ENCODE data around the gene KIF7.

The KIF7 gene

DNA sequence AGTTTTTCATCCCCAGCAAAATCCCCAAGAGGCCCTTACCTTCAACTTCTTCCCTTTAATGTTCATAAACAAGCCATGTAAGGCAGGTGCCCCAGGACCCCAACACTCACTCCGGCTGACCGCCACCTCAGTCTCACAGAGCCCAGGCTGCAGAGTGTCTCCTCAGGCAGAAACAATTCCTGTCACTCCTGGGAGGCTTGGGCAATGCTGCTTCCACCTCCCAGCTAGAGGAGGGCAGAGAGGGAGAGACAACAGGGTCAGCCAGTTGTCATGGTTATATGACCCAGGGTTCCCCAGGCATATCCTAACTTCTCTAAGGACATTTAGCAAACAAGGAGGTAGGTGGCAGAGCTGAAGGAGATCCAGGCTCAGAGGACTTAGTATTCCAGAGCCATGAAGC is 23.9 kb upstream of the KIF7 start, which contains the start of gene PLIN1:
Gene PLIN1, minus strand, starts transcription at position 156 of the 400 bp plus-strand sequence. CDS start 1,878 bp downstream, outside the sequence.
- Histone ChIP-seq H3K27ac (ENCODE audit: low read length) (no peak within 1 kb of the TSS), H3K27me3 (ENCODE audit: control insufficient read depth, insufficient read depth, low read length) (no peaks in the 10 kb centered on the region), H3K4me3 (ENCODE audit: low read length) (no peak within 1 kb of the TSS), H3K9ac (ENCODE audit: low read length) (no peak within 1 kb of the TSS), H3K36me3 (ENCODE audit: control insufficient read depth, low read depth, low read length) (no peaks in the 10 kb centered on the region), H3K9me3 (ENCODE audit: control insufficient read depth, low read depth, low read length) (no peaks in the 10 kb centered on the region), H3K4me1 (ENCODE audit: control insufficient read depth, low read depth, low read length) (no peaks in the 10 kb centered on the region)

- no peak overlapping the region for H3K27ac ChIP-seq (ENCODE audit: low read length)
- no peak overlapping the region for H3K4me3 ChIP-seq (ENCODE audit: low read length)
- H3K9ac ChIP-seq (ENCODE audit: low read length), result no peak overlapping the region
- no peaks in the 10 kb centered on the region for H3K4me1 ChIP-seq (ENCODE audit: control insufficient read depth, low read depth, low read length)
- H3K27me3 ChIP-seq (ENCODE audit: control insufficient read depth, insufficient read depth, low read length), result no peaks in the 10 kb centered on the region
- H3K36me3 ChIP-seq (ENCODE audit: control insufficient read depth, low read depth, low read length), result no peaks in the 10 kb centered on the region
- no peaks in the 10 kb centered on the region for H3K9me3 ChIP-seq (ENCODE audit: control insufficient read depth, low read depth, low read length)
Measured at GRCh38 chr15:89677381-89677780, 22.1 kb upstream of the KIF7 start.

- H3K36me3 ChIP-seq (ENCODE audit: control insufficient read depth, low read depth, low read length), result no peaks in the 10 kb centered on the region
- H3K9me3 ChIP-seq (ENCODE audit: control insufficient read depth, low read depth, low read length), result no peaks in the 10 kb centered on the region
- no peak overlapping the region for H3K9ac ChIP-seq (ENCODE audit: low read length)
- no peak overlapping the region for H3K27ac ChIP-seq (ENCODE audit: low read length)
- no peak overlapping the region for H3K4me3 ChIP-seq (ENCODE audit: low read length)
- no peaks in the 10 kb centered on the region for H3K27me3 ChIP-seq (ENCODE audit: control insufficient read depth, insufficient read depth, low read length)
- no peaks in the 10 kb centered on the region for H3K4me1 ChIP-seq (ENCODE audit: control insufficient read depth, low read depth, low read length)
Measured at GRCh38 chr15:89675606-89676005, 20.3 kb upstream of the KIF7 start.

DNA sequence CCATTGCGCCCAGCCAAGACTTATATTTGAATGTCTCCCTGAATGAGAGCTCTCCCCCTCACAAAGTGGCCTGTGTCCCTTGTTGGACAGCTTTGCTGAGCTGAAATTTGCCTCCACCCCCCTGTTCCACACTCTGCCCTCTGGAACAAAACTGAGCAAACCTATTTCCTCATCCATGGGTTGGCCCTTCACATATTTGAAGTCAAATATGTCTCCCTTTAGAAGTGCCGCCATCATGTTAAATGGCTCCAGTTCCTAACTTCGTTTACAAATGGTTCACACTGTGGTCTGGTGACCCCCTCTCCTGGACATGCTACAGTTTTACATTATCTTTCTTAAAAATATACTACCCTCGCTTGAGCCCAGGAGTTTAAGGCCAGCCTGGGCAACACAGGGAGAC is 19.3 kb upstream of the KIF7 start:
- no peaks in the 10 kb centered on the region for H3K27me3 ChIP-seq (ENCODE audit: control insufficient read depth, insufficient read depth, low read length)
- H3K4me3 ChIP-seq (ENCODE audit: low read length), result no peak overlapping the region
- H3K9ac ChIP-seq (ENCODE audit: low read length), result no peak overlapping the region
- H3K27ac ChIP-seq (ENCODE audit: low read length), result no peak overlapping the region
- H3K36me3 ChIP-seq (ENCODE audit: control insufficient read depth, low read depth, low read length), result no peaks in the 10 kb centered on the region
- no peaks in the 10 kb centered on the region for H3K4me1 ChIP-seq (ENCODE audit: control insufficient read depth, low read depth, low read length)
- no peaks in the 10 kb centered on the region for H3K9me3 ChIP-seq (ENCODE audit: control insufficient read depth, low read depth, low read length)

GRCh38 chr15:89673165-89673512 is 17.9 kb upstream of the KIF7 start:
- no peak overlapping the region for H3K4me3 ChIP-seq (ENCODE audit: low read length)
- no peaks in the 10 kb centered on the region for H3K27me3 ChIP-seq (ENCODE audit: control insufficient read depth, insufficient read depth, low read length)
- H3K9me3 ChIP-seq (ENCODE audit: control insufficient read depth, low read depth, low read length), result no peaks in the 10 kb centered on the region
- no peak overlapping the region for H3K9ac ChIP-seq (ENCODE audit: low read length)
- H3K27ac ChIP-seq (ENCODE audit: low read length), result no peak overlapping the region
- no peaks in the 10 kb centered on the region for H3K4me1 ChIP-seq (ENCODE audit: control insufficient read depth, low read depth, low read length)
- H3K36me3 ChIP-seq (ENCODE audit: control insufficient read depth, low read depth, low read length), result no peaks in the 10 kb centered on the region

DNA sequence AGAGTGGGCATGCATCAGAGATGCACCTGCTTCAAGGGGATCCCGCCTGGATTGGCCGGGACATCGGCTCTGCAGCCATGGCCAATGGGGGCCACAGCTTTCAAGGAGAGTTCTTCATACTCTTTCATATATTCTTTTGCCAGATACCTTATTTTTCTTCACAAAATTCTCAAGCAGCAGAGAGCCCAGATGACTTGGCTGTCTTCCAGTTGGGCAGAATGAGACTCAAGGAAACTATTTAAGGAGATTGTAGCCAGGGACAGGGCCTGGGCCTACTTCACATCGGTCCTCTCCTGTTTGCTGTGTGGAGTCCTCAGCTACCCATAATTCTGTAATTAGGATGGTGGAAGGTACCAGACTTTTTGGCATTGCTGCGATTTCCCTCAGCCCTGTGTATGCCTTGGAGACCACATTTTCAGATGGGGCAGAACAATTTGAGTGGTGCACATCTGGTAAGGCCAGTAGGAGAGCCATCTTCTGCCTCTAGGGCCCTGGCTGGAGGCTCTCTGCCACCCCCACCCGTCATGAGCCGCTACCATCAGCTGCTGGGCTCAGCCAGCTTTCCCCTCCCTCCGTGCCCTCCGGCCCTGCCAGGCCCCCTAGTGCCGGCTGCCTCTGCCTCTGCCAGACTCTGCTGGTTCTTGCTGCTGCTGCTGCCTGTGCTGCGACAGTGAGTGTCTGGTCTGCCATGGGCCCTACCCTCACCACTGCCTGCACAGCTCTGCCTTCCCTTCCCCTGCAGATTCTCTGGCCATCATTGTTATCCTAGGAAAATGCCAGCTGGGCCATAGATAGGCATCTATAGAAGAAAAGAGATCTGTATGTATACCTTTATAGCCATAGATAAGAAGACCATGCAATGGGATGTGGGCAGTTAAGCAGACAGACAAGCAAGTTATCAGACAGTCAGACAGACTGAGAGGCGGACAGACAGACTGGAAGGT is 17.2 kb upstream of the KIF7 start:
- no peak overlapping the region for H3K9ac ChIP-seq (ENCODE audit: low read length)
- H3K4me3 ChIP-seq (ENCODE audit: low read length), result no peak overlapping the region
- no peaks in the 10 kb centered on the region for H3K36me3 ChIP-seq (ENCODE audit: control insufficient read depth, low read depth, low read length)
- H3K9me3 ChIP-seq (ENCODE audit: control insufficient read depth, low read depth, low read length), result no peaks in the 10 kb centered on the region
- no peaks in the 10 kb centered on the region for H3K27me3 ChIP-seq (ENCODE audit: control insufficient read depth, insufficient read depth, low read length)
- H3K4me1 ChIP-seq (ENCODE audit: control insufficient read depth, low read depth, low read length), result no peaks in the 10 kb centered on the region
- H3K27ac ChIP-seq (ENCODE audit: low read length), result no peak overlapping the region

GRCh38 chr15:89671687-89672086 is 16.4 kb upstream of the KIF7 start:
- Histone ChIP-seq H3K9me3 (ENCODE audit: control insufficient read depth, low read depth, low read length) (no peaks in the 10 kb centered on the region), H3K36me3 (ENCODE audit: control insufficient read depth, low read depth, low read length) (no peaks in the 10 kb centered on the region), H3K27me3 (ENCODE audit: control insufficient read depth, insufficient read depth, low read length) (peaks cover 3% of the 10 kb centered on the region), H3K4me3 (ENCODE audit: low read length) (no peak overlapping the region), H3K27ac (ENCODE audit: low read length) (no peak overlapping the region), H3K4me1 (ENCODE audit: control insufficient read depth, low read depth, low read length) (no peaks in the 10 kb centered on the region), H3K9ac (ENCODE audit: low read length) (no peak overlapping the region)

DNA sequence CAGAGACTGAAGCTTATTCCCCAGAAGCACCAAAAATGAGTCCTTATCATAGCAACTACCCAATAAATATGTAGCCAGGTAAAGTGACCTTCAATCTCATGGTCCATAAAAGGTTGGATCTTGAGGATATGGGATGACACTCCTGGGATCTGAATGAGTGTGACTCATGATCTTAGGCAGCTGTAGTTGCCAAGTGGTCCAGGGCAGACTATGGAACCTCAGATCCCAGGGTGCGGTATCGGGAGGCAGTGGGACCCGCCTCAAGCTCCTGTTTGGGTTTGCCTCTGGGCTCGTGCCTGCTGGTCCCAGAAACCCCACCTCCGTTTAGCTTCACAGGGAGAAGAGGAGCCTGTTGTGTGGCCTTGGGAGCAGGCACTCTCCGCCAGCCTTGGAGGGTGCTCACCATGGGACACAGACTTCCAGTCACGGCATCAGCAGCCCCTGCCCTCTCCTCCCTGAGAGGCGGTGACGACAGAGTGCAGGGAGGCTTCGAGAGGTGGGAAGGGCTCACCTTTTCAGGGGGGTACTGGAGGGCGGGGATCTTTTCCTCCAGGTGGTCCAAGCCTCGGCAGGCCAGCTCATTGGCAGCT is 15.8 kb upstream of the KIF7 start:
- no peaks in the 10 kb centered on the region for H3K9me3 ChIP-seq (ENCODE audit: control insufficient read depth, low read depth, low read length)
- peaks cover 9% of the 10 kb centered on the region for H3K27me3 ChIP-seq (ENCODE audit: control insufficient read depth, insufficient read depth, low read length)
- H3K36me3 ChIP-seq (ENCODE audit: control insufficient read depth, low read depth, low read length), result no peaks in the 10 kb centered on the region
- H3K27ac ChIP-seq (ENCODE audit: low read length), result no peak overlapping the region
- no peaks in the 10 kb centered on the region for H3K4me1 ChIP-seq (ENCODE audit: control insufficient read depth, low read depth, low read length)
- no peak overlapping the region for H3K9ac ChIP-seq (ENCODE audit: low read length)
- H3K4me3 ChIP-seq (ENCODE audit: low read length), result no peak overlapping the region

- H3K9ac ChIP-seq (ENCODE audit: low read length), result no peak overlapping the region
Measured at GRCh38 chr15:89669941-89670340, 14.7 kb upstream of the KIF7 start.

GRCh38 chr15:89669309-89669865 is 14.1 kb upstream of the KIF7 start:
- Histone ChIP-seq H3K9ac (ENCODE audit: low read length) (no peak overlapping the region), H3K4me3 (ENCODE audit: low read length) (no peak overlapping the region), H3K27me3 (ENCODE audit: control insufficient read depth, insufficient read depth, low read length) (peaks cover 24% of the 10 kb centered on the region), H3K9me3 (ENCODE audit: control insufficient read depth, low read depth, low read length) (no peaks in the 10 kb centered on the region), H3K27ac (ENCODE audit: low read length) (no peak overlapping the region), H3K4me1 (ENCODE audit: control insufficient read depth, low read depth, low read length) (no peaks in the 10 kb centered on the region), H3K36me3 (ENCODE audit: control insufficient read depth, low read depth, low read length) (no peaks in the 10 kb centered on the region)

More at GRCh38 chr15:89669941-89670340, 14.7 kb upstream of the KIF7 start:
- Histone ChIP-seq H3K36me3 (ENCODE audit: control insufficient read depth, low read depth, low read length) (no peaks in the 10 kb centered on the region), H3K27me3 (ENCODE audit: control insufficient read depth, insufficient read depth, low read length) (peaks cover 18% of the 10 kb centered on the region), H3K4me1 (ENCODE audit: control insufficient read depth, low read depth, low read length) (no peaks in the 10 kb centered on the region), H3K9me3 (ENCODE audit: control insufficient read depth, low read depth, low read length) (no peaks in the 10 kb centered on the region), H3K4me3 (ENCODE audit: low read length) (no peak overlapping the region), H3K27ac (ENCODE audit: low read length) (no peak overlapping the region)

- H3K9me3 ChIP-seq (ENCODE audit: control insufficient read depth, low read depth, low read length), result no peaks in the 10 kb centered on the region
- H3K9ac ChIP-seq (ENCODE audit: low read length), result no peak overlapping the region
- no peak overlapping the region for H3K4me3 ChIP-seq (ENCODE audit: low read length)
Measured at GRCh38 chr15:89668171-89668570, 12.9 kb upstream of the KIF7 start.

DNA sequence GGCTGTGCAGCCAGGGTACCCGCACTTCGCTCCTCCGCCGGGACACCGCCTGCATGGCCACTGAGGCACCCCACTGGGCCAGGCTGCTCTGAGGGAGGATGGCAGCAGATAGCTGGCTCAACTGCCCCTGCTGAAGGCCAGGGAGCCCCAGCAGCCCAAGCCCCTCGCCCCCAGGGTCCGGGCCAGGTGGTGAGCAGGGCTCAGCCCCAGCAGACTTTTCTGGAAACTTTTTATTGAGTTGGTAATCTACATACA is 12.4 kb upstream of the KIF7 start:
- no peaks in the 10 kb centered on the region for H3K36me3 ChIP-seq (ENCODE audit: control insufficient read depth, low read depth, low read length)
- H3K27ac ChIP-seq (ENCODE audit: low read length), result no peak overlapping the region
- H3K27me3 ChIP-seq (ENCODE audit: control insufficient read depth, insufficient read depth, low read length), result peaks cover 30% of the 10 kb centered on the region
- no peaks in the 10 kb centered on the region for H3K4me1 ChIP-seq (ENCODE audit: control insufficient read depth, low read depth, low read length)
- H3K9me3 ChIP-seq (ENCODE audit: control insufficient read depth, low read depth, low read length), result no peaks in the 10 kb centered on the region
- H3K9ac ChIP-seq (ENCODE audit: low read length), result no peak overlapping the region
- no peak overlapping the region for H3K4me3 ChIP-seq (ENCODE audit: low read length)

More at GRCh38 chr15:89668171-89668570, 12.9 kb upstream of the KIF7 start:
- H3K27me3 ChIP-seq (ENCODE audit: control insufficient read depth, insufficient read depth, low read length), result peaks cover 30% of the 10 kb centered on the region
- H3K36me3 ChIP-seq (ENCODE audit: control insufficient read depth, low read depth, low read length), result no peaks in the 10 kb centered on the region
- H3K27ac ChIP-seq (ENCODE audit: low read length), result no peak overlapping the region
- no peaks in the 10 kb centered on the region for H3K4me1 ChIP-seq (ENCODE audit: control insufficient read depth, low read depth, low read length)
